IPS DF 6.9 (cell line): ENCODE results near the gene COL4A2.
A peak's percentile ranks its signal among the peaks of the same experiment; 100 is the strongest.

ENCODE experiments used
- DNase-seq: peaks from one replicate; pipeline ENCODE4 v3.0.0-alpha.2; 2013; ENCODE audit warnings: low read depth, low spot score
- H3K27ac ChIP-seq: one replicate; pipeline ENCODE4 v1.5.1; 2013; ENCODE audit warnings: low read length, control low read depth
- H3K27me3 ChIP-seq: 2 replicates; pipeline ENCODE4 v1.6.1; 2013; ENCODE audit warnings: mild to moderate bottlenecking, low read length; ENCODE audit not compliant: control insufficient read depth, insufficient read depth
- H3K36me3 ChIP-seq: 2 replicates; pipeline ENCODE4 v1.6.1; 2013; ENCODE audit warnings: low read length; ENCODE audit not compliant: control insufficient read depth, insufficient read depth
- H3K4me1 ChIP-seq: 2 replicates; pipeline ENCODE4 v1.6.1; 2013; ENCODE audit warnings: low read length; ENCODE audit not compliant: control insufficient read depth, insufficient read depth
- H3K4me3 ChIP-seq: 2 replicates; pipeline ENCODE4 v1.5.1; 2013; ENCODE audit warnings: mild to moderate bottlenecking, low read length
- H3K9me3 ChIP-seq: 2 replicates; pipeline ENCODE4 v1.6.1; 2013; ENCODE audit warnings: low read length, inconsistent platforms; ENCODE audit not compliant: control insufficient read depth, insufficient read depth
- WGBS: extraction: QIAGEN DNeasy Blood & Tissue Kit; methylation state at CpG from one replicate; pipeline ENCODE4 v1.1.7; 2013; ENCODE audit warnings: mixed read lengths, missing lambda C conversion rate; ENCODE audit not compliant: insufficient read length, insufficient coverage; 5-methylcytosine and 5-hydroxymethylcytosine counted together

The COL4A2 gene

GRCh38 chr13:110299283-110299840 is 7.7 kb upstream of the COL4A2 start:
- H3K27ac ChIP-seq, result no peak overlapping the region
- no peak for DNase-seq
- no peaks in the 10 kb centered on the region for H3K27me3 ChIP-seq
- no peak overlapping the region for H3K4me3 ChIP-seq
- H3K4me1 ChIP-seq, result peaks cover 6% of the 10 kb centered on the region
- no peaks in the 10 kb centered on the region for H3K36me3 ChIP-seq
- no CpG with 5 or more reads among the region's 10 CpGs for WGBS
- no peaks in the 10 kb centered on the region for H3K9me3 ChIP-seq

GRCh38 chr13:110300090-110300815 is 6.8 kb upstream of the COL4A2 start:
- Histone ChIP-seq H3K27ac (no peak overlapping the region), H3K4me1 (peaks cover 6% of the 10 kb centered on the region), H3K4me3 (no peak overlapping the region), H3K9me3 (no peaks in the 10 kb centered on the region), H3K27me3 (no peaks in the 10 kb centered on the region), H3K36me3 (no peaks in the 10 kb centered on the region)
- WGBS, result no CpG with 5 or more reads among the region's 3 CpGs
- no peak for DNase-seq

GRCh38 chr13:110301083-110301482 is 6.0 kb upstream of the COL4A2 start:
- Histone ChIP-seq H3K4me1 (peaks cover 6% of the 10 kb centered on the region), H3K4me3 (no peak overlapping the region), H3K9me3 (no peaks in the 10 kb centered on the region), H3K27me3 (no peaks in the 10 kb centered on the region), H3K36me3 (no peaks in the 10 kb centered on the region), H3K27ac (no peak overlapping the region)
- no peak for DNase-seq
- WGBS, result no CpG with 5 or more reads among the region's 5 CpGs

GRCh38 chr13:110301606-110302553 is 5.2 kb upstream of the COL4A2 start:
- no peak overlapping the region for H3K27ac ChIP-seq
- no peaks in the 10 kb centered on the region for H3K36me3 ChIP-seq
- H3K4me3 ChIP-seq, result no peak overlapping the region
- DNase-seq, result no peak
- peaks cover 6% of the 10 kb centered on the region for H3K4me1 ChIP-seq
- H3K27me3 ChIP-seq, result no peaks in the 10 kb centered on the region
- no CpG with 5 or more reads among the region's 21 CpGs for WGBS
- no peaks in the 10 kb centered on the region for H3K9me3 ChIP-seq

- no peak overlapping the region for H3K27ac ChIP-seq
These were observed 4.1 kb upstream of the COL4A2 start for GRCh38 chr13:110302997-110303396.

GRCh38 chr13:110303644-110304043 is 3.4 kb upstream of the COL4A2 start:
- Histone ChIP-seq H3K27ac (no peak overlapping the region), H3K27me3 (peaks cover 4% of the 10 kb centered on the region; the same call in 1 of the 2 replicates), H3K4me1 (peaks cover 5% of the 10 kb centered on the region), H3K4me3 (no peak overlapping the region), H3K36me3 (no peaks in the 10 kb centered on the region), H3K9me3 (no peaks in the 10 kb centered on the region)
- no peak for DNase-seq
- WGBS, result no CpG with 5 or more reads among the region's 7 CpGs

More at GRCh38 chr13:110302997-110303396, 4.1 kb upstream of the COL4A2 start:
- no peak for DNase-seq
- peaks cover 2% of the 10 kb centered on the region; the same call in 1 of the 2 replicates for H3K27me3 ChIP-seq
- H3K4me1 ChIP-seq, result peaks cover 6% of the 10 kb centered on the region
- H3K9me3 ChIP-seq, result no peaks in the 10 kb centered on the region
- no peaks in the 10 kb centered on the region for H3K36me3 ChIP-seq
- WGBS, result no CpG with 5 or more reads among the region's 2 CpGs
- no peak overlapping the region for H3K4me3 ChIP-seq

GRCh38 chr13:110304256-110304655 is 2.8 kb upstream of the COL4A2 start:
- Histone ChIP-seq H3K4me3 (no peak overlapping the region), H3K27ac (no peak overlapping the region), H3K9me3 (no peaks in the 10 kb centered on the region), H3K4me1 (peaks cover 2% of the 10 kb centered on the region), H3K36me3 (no peaks in the 10 kb centered on the region), H3K27me3 (peaks cover 4% of the 10 kb centered on the region; the same call in 1 of the 2 replicates)
- no CpG with 5 or more reads among the region's 4 CpGs for WGBS
- no peak for DNase-seq

- H3K4me1 ChIP-seq, result no peaks in the 10 kb centered on the region; the same call in none of the 2 replicates
- no CpG with 5 or more reads among the region's 4 CpGs for WGBS
- no peaks in the 10 kb centered on the region for H3K9me3 ChIP-seq
- no peak for DNase-seq
- no peak overlapping the region for H3K4me3 ChIP-seq
- H3K27me3 ChIP-seq, result peaks cover 4% of the 10 kb centered on the region; the same call in 1 of the 2 replicates
- H3K36me3 ChIP-seq, result no peaks in the 10 kb centered on the region
- no peak overlapping the region for H3K27ac ChIP-seq
These were observed 2.1 kb upstream of the COL4A2 start for GRCh38 chr13:110305001-110305400.

GRCh38 chr13:110305544-110305943 is 1.5 kb upstream of the COL4A2 start:
- Histone ChIP-seq H3K4me1 (no peaks in the 10 kb centered on the region; the same call in none of the 2 replicates), H3K9me3 (no peaks in the 10 kb centered on the region), H3K27me3 (peaks cover 4% of the 10 kb centered on the region; the same call in 1 of the 2 replicates), H3K27ac (no peak overlapping the region), H3K4me3 (no peak overlapping the region), H3K36me3 (no peaks in the 10 kb centered on the region)
- WGBS, result no CpG with 5 or more reads among the region's 2 CpGs
- DNase-seq, result no peak

GRCh38 chr13:110305949-110306339 is 1.1 kb upstream of the COL4A2 start:
- WGBS, result no CpG with 5 or more reads among the region's 6 CpGs
- Histone ChIP-seq H3K27me3 (peaks cover 4% of the 10 kb centered on the region; the same call in 1 of the 2 replicates), H3K27ac (no peak overlapping the region), H3K36me3 (no peaks in the 10 kb centered on the region), H3K9me3 (no peaks in the 10 kb centered on the region), H3K4me3 (peak overlapping the region; percentile 89; the same call in 1 of the 2 replicates), H3K4me1 (no peaks in the 10 kb centered on the region; the same call in none of the 2 replicates)
- DNase-seq, result no peak
